SK-N-SH (cell line): ENCODE results near the gene CD160. TPM values are rescaled to one million over a fixed set of nuclear protein-coding genes. Genes with fewer than 3 reads are reported as not detected.

ENCODE experiments used
- CTCF ChIA-PET: fragments of 300-600, 350-600 bp; formaldehyde crosslinking; extraction: SDS; loops from one replicate; lab custom pipeline; 2021; lab: Yijun Ruan, JAX
- POLR2A ChIA-PET: fragments of 350-600 bp; sonication (Branson Sonifier 250); formaldehyde crosslinking; extraction: SDS; loops from one replicate; lab custom pipeline; 2020; ENCODE audit warnings: antibody characterized with exemption, inconsistent platforms; lab: Yijun Ruan, JAX
- DNase-seq: peaks from one replicate; pipeline ENCODE4 v3.0.0; 2012
- H2AFZ ChIP-seq: fragments of 200-600 bp; sonication (generic); 2 replicates; pipeline ENCODE4 v1.8.1; 2016; ENCODE audit warnings: antibody characterized with exemption, mild to moderate bottlenecking, low read depth
- H3F3A ChIP-seq: fragments of 200-600 bp; sonication (generic); replicated peaks from 2 replicates; pipeline ENCODE3; 2016; ENCODE audit warnings: antibody characterized with exemption, mild to moderate bottlenecking; ENCODE audit not compliant: insufficient read depth
- H3K27ac ChIP-seq, 2 experiments: fragments of 200-500 bp in 1 of 2; fragments of 200-600 bp in 1 of 2; sonication (Bioruptor generic) in 1 of 2; sonication (generic), shearing (Covaris generic) in 1 of 2; 2 replicates each; pipeline versions ENCODE4 v1.5.1 to v1.6.1; 2014 to 2016; ENCODE audit warnings: low read depth in 2 of 2, inconsistent platforms in 1 of 2, low read length in 1 of 2, mild to moderate bottlenecking in 1 of 2, mixed read lengths in 1 of 2
- H3K27me3 ChIP-seq: fragments of 200-600 bp; sonication (generic), shearing (Covaris generic); 2 replicates; pipeline ENCODE4 v1.6.1; 2016; ENCODE audit warnings: mixed run types; ENCODE audit not compliant: insufficient read depth
- H3K36me3 ChIP-seq, 2 experiments: fragments of 200-500 bp in 1 of 2; fragments of 200-600 bp in 1 of 2; sonication (Bioruptor generic) in 1 of 2; sonication (generic) in 1 of 2; replicated peaks in 1 of 2; 2 replicates each; pipeline versions ENCODE3 to v1.5.1; 2014 to 2016; ENCODE audit warnings: low read length in 1 of 2, mild to moderate bottlenecking in 1 of 2; ENCODE audit not compliant: insufficient read depth in 2 of 2, control insufficient read depth in 1 of 2
- H3K4me1 ChIP-seq, 2 experiments: fragments of 200-500 bp in 1 of 2; fragments of 200-600 bp in 1 of 2; sonication (Bioruptor generic) in 1 of 2; sonication (generic), shearing (Covaris generic) in 1 of 2; 2 replicates each; pipeline versions ENCODE4 v1.5.1 to v1.6.1; 2014 to 2016; ENCODE audit warnings: low read depth in 1 of 2, low read length in 1 of 2, mixed run types in 1 of 2; ENCODE audit not compliant: insufficient read depth in 2 of 2, control insufficient read depth in 1 of 2
- H3K4me2 ChIP-seq: fragments of 200-600 bp; sonication (generic), shearing (Covaris generic); 2 replicates; pipeline ENCODE4 v1.6.1; 2017; ENCODE audit warnings: mixed run types
- H3K4me3 ChIP-seq, 2 experiments: fragments of 200-500 bp in 1 of 2; fragments of 200-600 bp in 1 of 2; sonication (Bioruptor generic) in 1 of 2; sonication (generic), shearing (Covaris generic) in 1 of 2; 2 replicates each; pipeline versions ENCODE4 v1.5.1 to v1.8.1; 2014 to 2016; ENCODE audit warnings: low read depth in 2 of 2, inconsistent platforms in 1 of 2, low read length in 1 of 2, mild to moderate bottlenecking in 1 of 2, mixed read lengths in 1 of 2, moderate library complexity in 1 of 2
- H3K79me2 ChIP-seq: fragments of 200-600 bp; sonication (generic); 2 replicates; pipeline ENCODE4 v1.8.1; 2017; ENCODE audit warnings: mild to moderate bottlenecking; ENCODE audit not compliant: insufficient read depth
- H3K9ac ChIP-seq: fragments of 200-600 bp; sonication (generic); 2 replicates; pipeline ENCODE4 v1.6.1; 2017; ENCODE audit warnings: mixed run types
- H3K9me2 ChIP-seq: fragments of 200-600 bp; sonication (generic); 2 replicates; pipeline ENCODE4 v1.6.1; 2017; ENCODE audit warnings: mixed run types
- H3K9me3 ChIP-seq: fragments of 200-600 bp; sonication (generic); 2 replicates; pipeline ENCODE4 v1.6.1; 2017; ENCODE audit warnings: mixed run types, mild to moderate bottlenecking, moderate library complexity
- H4K20me1 ChIP-seq: fragments of 200-600 bp; sonication (generic); 2 replicates; pipeline ENCODE4 v1.6.1; 2017; ENCODE audit warnings: mild to moderate bottlenecking, mixed run types; ENCODE audit not compliant: insufficient read depth
- CHD2 ChIP-seq: fragments of 150-350 bp; IDR thresholded peaks from 2 replicates; pipeline ENCODE4 v1.6.1; 2018; ENCODE audit warnings: low read length; ENCODE audit not compliant: partially characterized antibody
- CTCF ChIP-seq: fragments of 200-600 bp; sonication (generic); IDR thresholded peaks from 2 replicates; pipeline ENCODE4 v1.6.1; 2017; ENCODE audit warnings: antibody characterized with exemption, mild to moderate bottlenecking, moderate library complexity
- ELF1 ChIP-seq: IDR thresholded peaks from 2 replicates; pipeline ENCODE4 v1.4.0; 2012
- EP300 ChIP-seq, 2 experiments: IDR thresholded peaks; 2 replicates each; pipeline versions ENCODE4 v1.4.0 to v1.6.1; 2012; ENCODE audit warnings: borderline replicate concordance in 1 of 2, low read depth in 1 of 2, low read length in 1 of 2
- FOSL2 ChIP-seq: IDR thresholded peaks from 2 replicates; pipeline ENCODE4 v1.4.0; 2012; ENCODE audit warnings: low read depth, mild to moderate bottlenecking, moderate library complexity, borderline replicate concordance
- FOXJ3 ChIP-seq: sonication (generic); formaldehyde crosslinking; IDR thresholded peaks from 2 replicates; pipeline ENCODE4 v1.5.1; 2020; ENCODE audit warnings: mild to moderate bottlenecking, missing genetic modification reagents
- GABPA ChIP-seq: IDR thresholded peaks from 2 replicates; pipeline ENCODE4 v1.4.0; 2012; ENCODE audit warnings: low read depth, mild to moderate bottlenecking
- MAX ChIP-seq: IDR thresholded peaks from 2 replicates; pipeline ENCODE4 v1.4.0; 2012; ENCODE audit warnings: low read depth
- MEF2A ChIP-seq: IDR thresholded peaks from 2 replicates; pipeline ENCODE4 v1.4.0; 2012; ENCODE audit warnings: low read depth, borderline replicate concordance
- MXI1 ChIP-seq: IDR thresholded peaks from 2 replicates; pipeline ENCODE4 v1.6.1; 2012; ENCODE audit warnings: mild to moderate bottlenecking, low read depth, low read length, improper control_type of control experiment
- NFIC ChIP-seq: IDR thresholded peaks from 2 replicates; pipeline ENCODE4 v1.4.0; 2012; ENCODE audit warnings: borderline replicate concordance
- RAD21 ChIP-seq: IDR thresholded peaks from 2 replicates; pipeline ENCODE4 v1.6.1; 2012; ENCODE audit warnings: mild to moderate bottlenecking, low read length
- RCOR1 ChIP-seq: fragments of 150-350 bp; IDR thresholded peaks from 2 replicates; pipeline ENCODE4 v1.6.1; 2017; ENCODE audit warnings: antibody characterized with exemption, low read length
- RFX5 ChIP-seq: IDR thresholded peaks from 2 replicates; pipeline ENCODE4 v1.6.1; 2012; ENCODE audit warnings: mild to moderate bottlenecking, improper control_type of control experiment, low read length
- SMC3 ChIP-seq: IDR thresholded peaks from 2 replicates; pipeline ENCODE4 v1.6.1; 2012; ENCODE audit warnings: low read depth, low read length, improper control_type of control experiment
- TCF12 ChIP-seq: IDR thresholded peaks from 2 replicates; pipeline ENCODE4 v1.4.0; 2012
- USF2 ChIP-seq: fragments of 150-350 bp; IDR thresholded peaks from 2 replicates; pipeline ENCODE4 v1.6.1; 2017; ENCODE audit warnings: antibody characterized with exemption, low read length, low read depth, borderline replicate concordance
- YY1 ChIP-seq: IDR thresholded peaks from 2 replicates; pipeline ENCODE4 v1.4.0; 2012; ENCODE audit warnings: low read depth, mild to moderate bottlenecking
- ZBTB33 ChIP-seq: IDR thresholded peaks from 2 replicates; pipeline ENCODE4 v1.4.0; 2012; ENCODE audit warnings: low read depth, borderline replicate concordance
- WGBS: methylation state at CpG from one replicate; pipeline ENCODE4 v1.1.6; 2017; ENCODE audit warnings: low lambda C conversion rate; 5-methylcytosine and 5-hydroxymethylcytosine counted together
- polyA plus RNA-seq, 3 experiments: library from polyadenylated mRNA; depleted of rRNA; stranded (reverse); fragments of >200 nt; gene quantifications; 2 replicates each; pipeline ENCODE4 v1.2.3, GENCODE V29; 2012
- TF ChIP-seq, protein P1 (sequence below): IDR thresholded peaks from 2 replicates; pipeline ENCODE4; 2012

The CD160 gene
- polyA plus RNA-seq, 1 of the 3 experiments (the other 2 are of a cell fraction), result not detected

- peak overlapping the region; percentile 27; the same call in 1 of the 2 replicates for H2AFZ ChIP-seq
- no peaks in the 10 kb centered on the region for H4K20me1 ChIP-seq
- no peaks in the 10 kb centered on the region for H3K79me2 ChIP-seq
- H3K9me3 ChIP-seq, result no peaks in the 10 kb centered on the region; the same call in 1 of the 2 replicates
- no peaks in the 10 kb centered on the region for H3K27me3 ChIP-seq
- H3K4me3 ChIP-seq, result no peak overlapping the region
- peaks cover 0 to 20% of the 10 kb centered on the region in 2 experiments; a peak in 1 of 4 replicates for H3K4me1 ChIP-seq
- POLR2A ChIA-PET, result no interaction called here
- WGBS, result 63% methylated on average over 4 of the region's 5 CpGs
- H3K4me2 ChIP-seq, result peak overlapping the region; percentile 56
- no peaks in the 10 kb centered on the region for H3K9me2 ChIP-seq
- peak; percentile 23; the same call in 1 of the 2 replicates for TF ChIP-seq FOSL2
- no peak for TF ChIP-seq ELF1
- no peak overlapping the region for H3K9ac ChIP-seq
- no peak overlapping the region for H3K27ac ChIP-seq
- CTCF ChIA-PET, result interaction anchor here (0.6 to 4.2 kb wide), 15 partner anchors 9 to 121 kb away, joined by 3 to 70 read pairs (median 4); partner anchors contain the start of gene PDZK1
- H3F3A ChIP-seq, result peaks cover 4% of the 10 kb centered on the region
- no peaks in the 10 kb centered on the region for H3K36me3 ChIP-seq
- no peak for DNase-seq
Measured at GRCh38 chr1:145720556-145720877, 1.2 kb downstream of the CD160 start.

DNA sequence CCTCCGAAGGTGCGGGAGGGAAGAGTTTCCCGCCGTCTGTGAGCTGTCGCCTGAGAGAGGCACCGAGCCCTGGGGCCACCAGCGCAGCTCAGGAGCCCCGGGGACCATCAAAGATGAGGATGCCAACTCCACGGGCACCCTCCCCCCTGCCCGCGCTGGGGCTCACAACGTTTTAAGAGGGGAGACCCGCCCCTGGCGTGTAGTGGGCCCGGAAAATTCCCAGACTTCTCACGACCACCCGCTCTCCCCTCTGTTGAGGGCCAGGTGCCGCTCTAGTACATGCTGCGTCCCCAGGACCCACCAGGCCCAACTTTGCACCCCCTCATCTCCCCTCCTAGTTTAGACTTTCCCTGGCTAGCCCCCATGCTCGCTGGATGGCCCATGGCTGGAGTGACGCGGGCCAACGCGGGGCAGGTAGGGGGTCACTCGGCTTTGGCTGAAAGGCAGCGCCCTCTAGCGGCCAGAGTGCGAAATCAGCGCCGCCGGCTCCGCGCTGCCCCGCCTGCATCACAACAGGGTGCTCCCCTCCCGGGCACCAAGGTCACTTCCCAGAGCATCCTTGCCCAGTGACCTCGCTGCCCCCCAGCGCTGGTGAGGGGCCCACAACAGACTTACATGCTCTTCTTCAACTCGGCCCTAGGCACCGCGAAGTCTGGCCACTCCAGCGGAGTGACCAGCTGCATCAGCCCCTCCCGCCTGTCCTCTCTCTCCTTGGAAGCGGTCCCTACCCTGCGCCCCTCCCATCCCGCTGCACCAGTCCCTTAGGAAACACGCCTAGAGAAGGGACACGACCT, 1.8 kb downstream of the CD160 start:
- TF ChIP-seq CHD2, result no peak
- TF ChIP-seq MAX, result no peak
- no peak for TF ChIP-seq NFIC
- TF ChIP-seq FOXJ3 (CRISPR knock-in tag), result no peak
- TF ChIP-seq EP300 (IDR thresholded peaks at IDR 0.05; ENCODE audit: borderline replicate concordance in 1 of 2, low read depth in 1 of 2, low read length in 1 of 2), result no peak
- TF ChIP-seq YY1, result no peak
- TF ChIP-seq CTCF, result peak; percentile 88
- no peak for TF ChIP-seq RFX5
- no peak for TF ChIP-seq MXI1
- TF ChIP-seq TCF12, result no peak
- no peak for TF ChIP-seq USF2
- TF ChIP-seq ZBTB33, result no peak
- no peak for TF ChIP-seq RCOR1
- TF ChIP-seq RAD21, result peak; percentile 76
- peak; percentile 70 for TF ChIP-seq SMC3
- TF ChIP-seq, protein P1, sequence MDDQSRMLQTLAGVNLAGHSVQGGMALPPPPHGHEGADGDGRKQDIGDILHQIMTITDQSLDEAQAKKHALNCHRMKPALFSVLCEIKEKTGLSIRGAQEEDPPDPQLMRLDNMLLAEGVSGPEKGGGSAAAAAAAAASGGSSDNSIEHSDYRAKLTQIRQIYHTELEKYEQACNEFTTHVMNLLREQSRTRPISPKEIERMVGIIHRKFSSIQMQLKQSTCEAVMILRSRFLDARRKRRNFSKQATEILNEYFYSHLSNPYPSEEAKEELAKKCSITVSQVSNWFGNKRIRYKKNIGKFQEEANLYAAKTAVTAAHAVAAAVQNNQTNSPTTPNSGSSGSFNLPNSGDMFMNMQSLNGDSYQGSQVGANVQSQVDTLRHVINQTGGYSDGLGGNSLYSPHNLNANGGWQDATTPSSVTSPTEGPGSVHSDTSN, result no peak
- no peak for TF ChIP-seq MEF2A
- no peak for TF ChIP-seq GABPA
- H3K4me2 ChIP-seq, result peak overlapping the region; percentile 56
- CTCF ChIA-PET, result interaction anchor here (0.5 to 4.2 kb wide), 29 partner anchors 8 to 124 kb away, joined by 3 to 70 read pairs (median 4); partner anchors contain the start of gene PDZK1
- peak overlapping the region; percentile 39 to 56 for H3K4me3 ChIP-seq
- H3K27me3 ChIP-seq, result no peaks in the 10 kb centered on the region
- no peaks in the 10 kb centered on the region; the same call in 1 of the 2 replicates for H3K9me2 ChIP-seq
- H3K79me2 ChIP-seq, result no peaks in the 10 kb centered on the region
- peak; percentile 88 for DNase-seq
- no peaks in the 10 kb centered on the region for H4K20me1 ChIP-seq
- POLR2A ChIA-PET, result no interaction called here
- H3K4me1 ChIP-seq, result peaks cover 0 to 17% of the 10 kb centered on the region in 2 experiments; a peak in 1 of 4 replicates
- 33% methylated on average over 23 of the region's 47 CpGs for WGBS
- no peaks in the 10 kb centered on the region for H3K36me3 ChIP-seq
- no peak overlapping the region for H3K27ac ChIP-seq
- peak overlapping the region; percentile 27; the same call in 1 of the 2 replicates for H2AFZ ChIP-seq
- H3K9ac ChIP-seq, result no peak overlapping the region
- no peaks in the 10 kb centered on the region; the same call in 1 of the 2 replicates for H3K9me3 ChIP-seq
- H3F3A ChIP-seq, result peaks cover 8% of the 10 kb centered on the region
